Osteocyte (in vitro differentiated cells): Measurements from ENCODE around the gene ZNF112. TPM values are rescaled to one million over a fixed set of nuclear protein-coding genes. Genes with fewer than 3 reads are reported as not detected.

ENCODE experiments used
- DNase-seq: peaks from one replicate; pipeline ENCODE4 v3.0.0; 2021; ENCODE audit warnings: mixed read lengths; ENCODE audit not compliant: unreplicated experiment; ENCODE audit errors: extremely low spot score
- H3K27ac Mint-ChIP-seq: one replicate; pipeline ENCODE4 v1.8.0; 2021; ENCODE audit warnings: mild to moderate bottlenecking, mixed read lengths; ENCODE audit not compliant: unreplicated experiment
- H3K27me3 Mint-ChIP-seq: one replicate; pipeline ENCODE4 v1.8.0; 2021; ENCODE audit warnings: mixed read lengths; ENCODE audit not compliant: unreplicated experiment
- H3K36me3 Mint-ChIP-seq: one replicate; pipeline ENCODE4 v1.8.0; 2021; ENCODE audit warnings: mixed read lengths; ENCODE audit not compliant: unreplicated experiment
- H3K4me1 Mint-ChIP-seq: one replicate; pipeline ENCODE4 v1.8.0; 2021; ENCODE audit warnings: mixed read lengths; ENCODE audit not compliant: unreplicated experiment
- H3K4me3 Mint-ChIP-seq: one replicate; pipeline ENCODE4 v1.8.0; 2021; ENCODE audit warnings: mild to moderate bottlenecking, moderate library complexity, mixed read lengths; ENCODE audit not compliant: unreplicated experiment
- H3K9me3 Mint-ChIP-seq: one replicate; pipeline ENCODE4 v1.8.0; 2021; ENCODE audit warnings: mixed read lengths; ENCODE audit not compliant: unreplicated experiment
- total RNA-seq: library from RNA; stranded (reverse); gene quantifications from 2 replicates; pipeline ENCODE4 v1.2.1, GENCODE V29; 2021
- TF ChIP-seq, protein P1 (sequence below): fragments of 200-600 bp; sonication (generic); IDR thresholded peaks from 2 replicates; pipeline ENCODE4 v1.5.0; 2021; ENCODE audit warnings: antibody characterized with exemption, mild to moderate bottlenecking, moderate library complexity

ZNF112 gene
- total RNA-seq, 1 donor from 2014 or later: 8.8 TPM

GRCh38 chr19:44332145-44332544 is 24.3 kb downstream of the ZNF112 start:
- no peaks in the 10 kb centered on the region for H3K4me1 Mint-ChIP-seq
- peaks cover 94% of the 10 kb centered on the region for H3K36me3 Mint-ChIP-seq
- no peak for DNase-seq
- TF ChIP-seq, protein P1, sequence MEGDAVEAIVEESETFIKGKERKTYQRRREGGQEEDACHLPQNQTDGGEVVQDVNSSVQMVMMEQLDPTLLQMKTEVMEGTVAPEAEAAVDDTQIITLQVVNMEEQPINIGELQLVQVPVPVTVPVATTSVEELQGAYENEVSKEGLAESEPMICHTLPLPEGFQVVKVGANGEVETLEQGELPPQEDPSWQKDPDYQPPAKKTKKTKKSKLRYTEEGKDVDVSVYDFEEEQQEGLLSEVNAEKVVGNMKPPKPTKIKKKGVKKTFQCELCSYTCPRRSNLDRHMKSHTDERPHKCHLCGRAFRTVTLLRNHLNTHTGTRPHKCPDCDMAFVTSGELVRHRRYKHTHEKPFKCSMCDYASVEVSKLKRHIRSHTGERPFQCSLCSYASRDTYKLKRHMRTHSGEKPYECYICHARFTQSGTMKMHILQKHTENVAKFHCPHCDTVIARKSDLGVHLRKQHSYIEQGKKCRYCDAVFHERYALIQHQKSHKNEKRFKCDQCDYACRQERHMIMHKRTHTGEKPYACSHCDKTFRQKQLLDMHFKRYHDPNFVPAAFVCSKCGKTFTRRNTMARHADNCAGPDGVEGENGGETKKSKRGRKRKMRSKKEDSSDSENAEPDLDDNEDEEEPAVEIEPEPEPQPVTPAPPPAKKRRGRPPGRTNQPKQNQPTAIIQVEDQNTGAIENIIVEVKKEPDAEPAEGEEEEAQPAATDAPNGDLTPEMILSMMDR: no peak
- H3K27me3 Mint-ChIP-seq: no peaks in the 10 kb centered on the region
- H3K4me3 Mint-ChIP-seq: no peak overlapping the region
- no peak overlapping the region for H3K27ac Mint-ChIP-seq
- peaks cover 68% of the 10 kb centered on the region for H3K9me3 Mint-ChIP-seq

- peaks cover 11% of the 10 kb centered on the region for H3K36me3 Mint-ChIP-seq
- no peaks in the 10 kb centered on the region for H3K27me3 Mint-ChIP-seq
- no peak overlapping the region for H3K4me3 Mint-ChIP-seq
- peaks cover 53% of the 10 kb centered on the region for H3K9me3 Mint-ChIP-seq
- no peak overlapping the region for H3K27ac Mint-ChIP-seq
- TF ChIP-seq, protein P1: no peak
- H3K4me1 Mint-ChIP-seq: no peaks in the 10 kb centered on the region
- DNase-seq: no peak
Measured at GRCh38 chr19:44315883-44316282, 40.6 kb downstream of the ZNF112 start.

DNA sequence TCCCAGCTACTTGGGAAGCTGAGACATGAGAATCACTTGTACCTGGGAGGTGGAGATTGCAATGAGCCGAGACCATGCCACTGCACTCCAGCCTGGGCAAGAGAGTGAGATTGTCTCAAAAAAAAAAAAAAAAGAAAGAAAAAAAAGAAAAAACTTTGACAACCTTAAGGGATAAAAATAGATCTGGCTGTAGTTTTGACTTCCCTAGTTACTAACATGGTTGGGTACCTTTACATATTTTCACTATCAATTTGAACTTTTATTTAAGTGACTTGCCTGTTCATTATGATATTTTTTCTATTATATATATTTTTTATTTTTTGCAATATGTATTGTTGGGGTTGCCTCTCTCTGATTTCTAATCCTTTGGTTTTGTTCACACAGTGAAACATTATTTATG is 43.2 kb downstream of the ZNF112 start:
- H3K27ac Mint-ChIP-seq: no peak overlapping the region

DNA sequence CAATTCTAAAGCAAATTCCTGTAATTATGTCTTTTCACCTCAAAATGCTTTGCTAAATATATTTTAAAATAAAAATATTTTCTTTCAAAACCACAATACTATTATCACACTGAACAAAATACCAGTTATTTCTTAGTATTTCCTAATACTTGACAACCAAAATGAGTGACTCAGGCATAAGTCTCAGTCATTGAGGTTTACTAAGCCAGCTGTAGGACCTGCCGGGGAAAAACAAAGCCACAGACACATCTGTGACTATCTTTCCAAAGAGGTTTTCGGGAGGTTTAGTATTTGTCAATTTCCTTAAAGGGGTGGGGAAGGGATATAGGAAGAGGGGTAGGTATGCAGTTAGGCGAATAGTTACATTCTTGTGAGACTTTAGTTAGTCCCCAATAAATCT is 48.5 kb downstream of the ZNF112 start:
- peaks cover 5% of the 10 kb centered on the region for H3K36me3 Mint-ChIP-seq
- no peak overlapping the region for H3K4me3 Mint-ChIP-seq
- H3K9me3 Mint-ChIP-seq: peaks cover 25% of the 10 kb centered on the region
- no peaks in the 10 kb centered on the region for H3K27me3 Mint-ChIP-seq
- no peak overlapping the region for H3K27ac Mint-ChIP-seq
- DNase-seq: no peak
- H3K4me1 Mint-ChIP-seq: peaks cover 16% of the 10 kb centered on the region
- TF ChIP-seq, protein P1: no peak

More for the DNA sequence above, 43.2 kb downstream of the ZNF112 start:
- DNase-seq: no peak
- Mint-ChIP-seq H3K9me3 (peaks cover 37% of the 10 kb centered on the region), H3K27me3 (no peaks in the 10 kb centered on the region), H3K4me3 (no peak overlapping the region), H3K4me1 (no peaks in the 10 kb centered on the region), H3K36me3 (no peaks in the 10 kb centered on the region)
- TF ChIP-seq, protein P1: no peak

DNA sequence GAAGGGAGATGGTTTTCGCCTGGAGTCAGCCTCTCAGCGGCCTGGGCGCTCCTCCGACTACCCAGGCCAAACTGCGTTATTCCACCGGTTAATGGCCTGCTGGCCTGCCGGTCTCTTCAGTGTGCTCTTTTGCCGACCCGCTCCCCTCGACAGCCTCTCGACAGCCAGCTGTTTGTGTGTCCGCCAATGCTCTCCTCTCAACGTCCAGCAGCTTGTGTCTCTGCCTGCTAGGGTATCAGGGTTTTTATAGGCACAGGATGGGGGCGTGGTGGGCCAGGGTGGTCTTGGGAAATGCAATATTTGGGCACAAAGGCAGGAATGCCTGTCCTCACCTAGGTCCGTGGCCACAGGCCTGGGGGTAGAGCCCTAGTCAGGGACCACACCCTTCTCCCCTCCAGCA is 50.2 kb downstream of the ZNF112 start:
- no peak overlapping the region for H3K27ac Mint-ChIP-seq
- TF ChIP-seq, protein P1: no peak
- no peak overlapping the region for H3K4me3 Mint-ChIP-seq
- H3K9me3 Mint-ChIP-seq: peaks cover 25% of the 10 kb centered on the region
- no peak for DNase-seq
- H3K4me1 Mint-ChIP-seq: peaks cover 16% of the 10 kb centered on the region
- no peaks in the 10 kb centered on the region for H3K27me3 Mint-ChIP-seq
- peaks cover 16% of the 10 kb centered on the region for H3K36me3 Mint-ChIP-seq
